Kidney epithelial cell (primary cell): ENCODE measurements around the gene HSPA4L. TPM values are rescaled to one million over a fixed set of nuclear protein-coding genes. Genes with fewer than 3 reads are reported as not detected.
A peak's percentile ranks its signal among the peaks of the same experiment; 100 is the strongest.

Source experiments
- DNase-seq: peaks from one replicate; pipeline ENCODE4 v3.0.0-alpha.2; 2010; ENCODE audit warnings: low read depth
- H3K27me3 ChIP-seq: 2 replicates; pipeline ENCODE4 v1.6.0; 2011; ENCODE audit warnings: low read length; ENCODE audit not compliant: control insufficient read depth, insufficient read depth
- H3K36me3 ChIP-seq: 2 replicates; pipeline ENCODE4 v1.5.1; 2011; ENCODE audit warnings: low read length; ENCODE audit not compliant: control insufficient read depth, insufficient read depth
- H3K4me3 ChIP-seq: 2 replicates; pipeline ENCODE4 v1.5.1; 2011; ENCODE audit warnings: low read depth, mild to moderate bottlenecking, control low read depth, low read length
- CTCF ChIP-seq: IDR thresholded peaks from 2 replicates; pipeline ENCODE4 v1.5.1; 2011; ENCODE audit warnings: mild to moderate bottlenecking, moderate library complexity, low read length, control low read depth, inconsistent platforms; ENCODE audit not compliant: insufficient read depth, poor library complexity, severe bottlenecking
- total RNA-seq: library from RNA; depleted of rRNA; stranded (reverse); fragments of >200 nt; gene quantifications from 2 replicates; pipeline ENCODE4 v1.2.3, GENCODE V29; 2015

The HSPA4L gene
- total RNA-seq, 1 donor from 2014 or later = 10.2 TPM

GRCh38 chr4:127783955-127784770 lies 2.0 kb downstream of the HSPA4L start:
- H3K27me3 ChIP-seq = no peaks in the 10 kb centered on the region
- TF ChIP-seq CTCF = no peak
- no peak overlapping the region for H3K4me3 ChIP-seq
- DNase-seq = no peak
- no peaks in the 10 kb centered on the region for H3K36me3 ChIP-seq

- Histone ChIP-seq H3K27me3 (no peaks in the 10 kb centered on the region), H3K36me3 (no peaks in the 10 kb centered on the region), H3K4me3 (no peak overlapping the region)
- peak; percentile 31 for TF ChIP-seq CTCF
- no peak for DNase-seq
Observed at GRCh38 chr4:127788517-127788916, 6.4 kb downstream of the HSPA4L start.

- no peaks in the 10 kb centered on the region for H3K36me3 ChIP-seq
- H3K27me3 ChIP-seq = no peaks in the 10 kb centered on the region
- no peak for DNase-seq
- no peak overlapping the region for H3K4me3 ChIP-seq
- no peak for TF ChIP-seq CTCF
Observed at GRCh38 chr4:127791391-127791790, 9.3 kb downstream of the HSPA4L start.

GRCh38 chr4:127793528-127793927 lies 11.4 kb downstream of the HSPA4L start:
- Histone ChIP-seq H3K4me3 (no peak overlapping the region), H3K36me3 (no peaks in the 10 kb centered on the region), H3K27me3 (no peaks in the 10 kb centered on the region)
- no peak for DNase-seq
- TF ChIP-seq CTCF = no peak

- Histone ChIP-seq H3K4me3 (no peak overlapping the region), H3K27me3 (no peaks in the 10 kb centered on the region), H3K36me3 (no peaks in the 10 kb centered on the region)
- no peak for DNase-seq
- TF ChIP-seq CTCF = no peak
Observed at GRCh38 chr4:127799711-127800110, 17.6 kb downstream of the HSPA4L start.

- no peak for DNase-seq
- Histone ChIP-seq H3K4me3 (no peak overlapping the region), H3K36me3 (no peaks in the 10 kb centered on the region), H3K27me3 (no peaks in the 10 kb centered on the region)
- TF ChIP-seq CTCF = no peak
Observed at GRCh38 chr4:127809173-127809800, 27.2 kb downstream of the HSPA4L start.
